ENCODE data around the gene ESR1. TPM values are rescaled to one million over a fixed set of nuclear protein-coding genes. Genes with fewer than 3 reads are reported as not detected.
"Not testable (repeated sequence)": the region's sequence is repeated elsewhere in the genome, so short reads cannot be mapped to it uniquely, and the experiment has no call there.

Gene ESR1
- total RNA-seq, 1 experiment from 2014 or later = under 0.01 TPM

- no peaks in the 10 kb centered on the region for H3K36me3 ChIP-seq (replicated peaks; ENCODE audit: control insufficient read depth, insufficient read depth, low read length)
- DNase-seq = no peak
- no peaks in the 10 kb centered on the region for H3K27me3 ChIP-seq (ENCODE audit: control insufficient read depth, insufficient read depth, low read length)
- H3K4me3 ChIP-seq (ENCODE audit: insufficient read depth, low read depth, low read length) = no peak overlapping the region
These were observed 151.6 kb downstream of the ESR1 start for GRCh38 chr6:151959086-151959485.

- no peaks in the 10 kb centered on the region for H3K36me3 ChIP-seq (replicated peaks; ENCODE audit: control insufficient read depth, insufficient read depth, low read length)
- no peak for DNase-seq
- H3K4me3 ChIP-seq (ENCODE audit: insufficient read depth, low read depth, low read length) = no peak overlapping the region
- H3K27me3 ChIP-seq (ENCODE audit: control insufficient read depth, insufficient read depth, low read length) = no peaks in the 10 kb centered on the region
These were observed 154.3 kb downstream of the ESR1 start for GRCh38 chr6:151961809-151962208.

GRCh38 chr6:151962246-151962846 lies 154.9 kb downstream of the ESR1 start:
- Histone ChIP-seq H3K36me3 (replicated peaks; ENCODE audit: control insufficient read depth, insufficient read depth, low read length) (no peaks in the 10 kb centered on the region), H3K4me3 (ENCODE audit: insufficient read depth, low read depth, low read length) (no peak overlapping the region), H3K27me3 (ENCODE audit: control insufficient read depth, insufficient read depth, low read length) (no peaks in the 10 kb centered on the region)
- DNase-seq = no peak

- no peak for DNase-seq
- Histone ChIP-seq H3K27me3 (ENCODE audit: control insufficient read depth, insufficient read depth, low read length) (no peaks in the 10 kb centered on the region), H3K36me3 (replicated peaks; ENCODE audit: control insufficient read depth, insufficient read depth, low read length) (no peaks in the 10 kb centered on the region), H3K4me3 (ENCODE audit: insufficient read depth, low read depth, low read length) (no peak overlapping the region)
These were observed 155.5 kb downstream of the ESR1 start for GRCh38 chr6:151963001-151963400.

GRCh38 chr6:151964412-151964811 lies 156.9 kb downstream of the ESR1 start:
- H3K4me3 ChIP-seq (ENCODE audit: insufficient read depth, low read depth, low read length); H3K27me3 ChIP-seq (ENCODE audit: control insufficient read depth, insufficient read depth, low read length); H3K36me3 ChIP-seq (replicated peaks; ENCODE audit: control insufficient read depth, insufficient read depth, low read length); DNase-seq: not testable (repeated sequence)

- no peaks in the 10 kb centered on the region for H3K36me3 ChIP-seq (replicated peaks; ENCODE audit: control insufficient read depth, insufficient read depth, low read length)
- H3K27me3 ChIP-seq (ENCODE audit: control insufficient read depth, insufficient read depth, low read length) = no peaks in the 10 kb centered on the region
- no peak overlapping the region for H3K4me3 ChIP-seq (ENCODE audit: insufficient read depth, low read depth, low read length)
- DNase-seq = no peak
These were observed 166.7 kb downstream of the ESR1 start for GRCh38 chr6:151974061-151974617.

- H3K36me3 ChIP-seq (replicated peaks; ENCODE audit: control insufficient read depth, insufficient read depth, low read length) = no peaks in the 10 kb centered on the region
- DNase-seq = no peak
- no peaks in the 10 kb centered on the region for H3K27me3 ChIP-seq (ENCODE audit: control insufficient read depth, insufficient read depth, low read length)
- H3K4me3 ChIP-seq (ENCODE audit: insufficient read depth, low read depth, low read length) = no peak overlapping the region
These were observed 168.3 kb downstream of the ESR1 start for GRCh38 chr6:151975795-151976194.

- H3K27me3 ChIP-seq (ENCODE audit: control insufficient read depth, insufficient read depth, low read length); DNase-seq; H3K4me3 ChIP-seq (ENCODE audit: insufficient read depth, low read depth, low read length); H3K36me3 ChIP-seq (replicated peaks; ENCODE audit: control insufficient read depth, insufficient read depth, low read length): not testable (repeated sequence)
These were observed 180.7 kb downstream of the ESR1 start for GRCh38 chr6:151988199-151988598.

GRCh38 chr6:151992091-151992490 lies 184.6 kb downstream of the ESR1 start:
- H3K27me3 ChIP-seq (ENCODE audit: control insufficient read depth, insufficient read depth, low read length) = no peaks in the 10 kb centered on the region
- no peaks in the 10 kb centered on the region for H3K36me3 ChIP-seq (replicated peaks; ENCODE audit: control insufficient read depth, insufficient read depth, low read length)
- no peak for DNase-seq
- H3K4me3 ChIP-seq (ENCODE audit: insufficient read depth, low read depth, low read length) = no peak overlapping the region

- Histone ChIP-seq H3K4me3 (ENCODE audit: insufficient read depth, low read depth, low read length) (no peak overlapping the region), H3K27me3 (ENCODE audit: control insufficient read depth, insufficient read depth, low read length) (no peaks in the 10 kb centered on the region), H3K36me3 (replicated peaks; ENCODE audit: control insufficient read depth, insufficient read depth, low read length) (no peaks in the 10 kb centered on the region)
- no peak for DNase-seq
These were observed 185.9 kb downstream of the ESR1 start for GRCh38 chr6:151993364-151993763.

- Histone ChIP-seq H3K36me3 (replicated peaks; ENCODE audit: control insufficient read depth, insufficient read depth, low read length) (no peaks in the 10 kb centered on the region), H3K27me3 (ENCODE audit: control insufficient read depth, insufficient read depth, low read length) (no peaks in the 10 kb centered on the region), H3K4me3 (ENCODE audit: insufficient read depth, low read depth, low read length) (no peak overlapping the region)
- no peak for DNase-seq
These were observed 191.3 kb downstream of the ESR1 start for GRCh38 chr6:151998784-151999183.

- no peak overlapping the region for H3K4me3 ChIP-seq (ENCODE audit: insufficient read depth, low read depth, low read length)
- H3K36me3 ChIP-seq (replicated peaks; ENCODE audit: control insufficient read depth, insufficient read depth, low read length) = no peaks in the 10 kb centered on the region
- no peak for DNase-seq
- no peaks in the 10 kb centered on the region for H3K27me3 ChIP-seq (ENCODE audit: control insufficient read depth, insufficient read depth, low read length)
These were observed 191.7 kb downstream of the ESR1 start for GRCh38 chr6:151999194-151999593.

- no peak overlapping the region for H3K4me3 ChIP-seq (ENCODE audit: insufficient read depth, low read depth, low read length)
- DNase-seq = no peak
- no peaks in the 10 kb centered on the region for H3K27me3 ChIP-seq (ENCODE audit: control insufficient read depth, insufficient read depth, low read length)
- no peaks in the 10 kb centered on the region for H3K36me3 ChIP-seq (replicated peaks; ENCODE audit: control insufficient read depth, insufficient read depth, low read length)
These were observed 193.9 kb downstream of the ESR1 start for GRCh38 chr6:152001408-152001807.

GRCh38 chr6:152002306-152002705 lies 194.8 kb downstream of the ESR1 start:
- H3K36me3 ChIP-seq (replicated peaks; ENCODE audit: control insufficient read depth, insufficient read depth, low read length) = no peaks in the 10 kb centered on the region
- no peak for DNase-seq
- H3K27me3 ChIP-seq (ENCODE audit: control insufficient read depth, insufficient read depth, low read length) = no peaks in the 10 kb centered on the region
- H3K4me3 ChIP-seq (ENCODE audit: insufficient read depth, low read depth, low read length) = no peak overlapping the region

GRCh38 chr6:152004036-152004566 lies 196.6 kb downstream of the ESR1 start:
- Histone ChIP-seq H3K4me3 (ENCODE audit: insufficient read depth, low read depth, low read length) (no peak overlapping the region), H3K27me3 (ENCODE audit: control insufficient read depth, insufficient read depth, low read length) (no peaks in the 10 kb centered on the region), H3K36me3 (replicated peaks; ENCODE audit: control insufficient read depth, insufficient read depth, low read length) (no peaks in the 10 kb centered on the region)
- DNase-seq = no peak
